Activated CD4-positive, alpha-beta T cell treated with anti-CD3 and anti-CD28 coated beads, Interleukin-10, Interleukin-2, amounts not matched to agents 100 ng/mL and 50 ng/mL, durations not matched to agents 16 hours and 8 hours (primary cell): Measurements from ENCODE around the gene DNAJB13.

Source experiments
- DNase-seq: peaks from one replicate; pipeline ENCODE4 v3.0.0-alpha.2; 2020

DNAJB13 gene

GRCh38 chr11:73956876-73957653 is 6.2 kb downstream of the DNAJB13 start:
- DNase-seq = no peak

GRCh38 chr11:73957654-73958361 is 7.0 kb downstream of the DNAJB13 start:
- DNase-seq = no peak

- DNase-seq = no peak
These were observed 7.8 kb downstream of the DNAJB13 start for GRCh38 chr11:73958521-73959141.

GRCh38 chr11:73961321-73961720 is 10.5 kb downstream of the DNAJB13 start:
- no peak for DNase-seq

GRCh38 chr11:73962101-73962705 is 11.4 kb downstream of the DNAJB13 start:
- no peak for DNase-seq

GRCh38 chr11:73963861-73964260 is 13.0 kb downstream of the DNAJB13 start:
- DNase-seq = no peak

GRCh38 chr11:73965076-73965763 is 14.4 kb downstream of the DNAJB13 start:
- DNase-seq = no peak

GRCh38 chr11:73965764-73966121 is 14.9 kb downstream of the DNAJB13 start:
- DNase-seq = no peak

- no peak for DNase-seq
These were observed 17.6 kb downstream of the DNAJB13 start for GRCh38 chr11:73968356-73968966.

- no peak for DNase-seq
These were observed 18.3 kb downstream of the DNAJB13 start for GRCh38 chr11:73969091-73969490.

- DNase-seq = no peak
These were observed 19.4 kb downstream of the DNAJB13 start for GRCh38 chr11:73969991-73970800.

- no peak for DNase-seq
These were observed 20.4 kb downstream of the DNAJB13 start for GRCh38 chr11:73971175-73971719.

GRCh38 chr11:73972187-73972586 is 21.4 kb downstream of the DNAJB13 start:
- DNase-seq = no peak

- DNase-seq = no peak
These were observed 22.0 kb downstream of the DNAJB13 start for GRCh38 chr11:73972620-73973449.

- no peak for DNase-seq
These were observed 24.0 kb downstream of the DNAJB13 start for GRCh38 chr11:73974604-73975478.

GRCh38 chr11:73975479-73975757 is 24.6 kb downstream of the DNAJB13 start:
- DNase-seq = no peak

- no peak for DNase-seq
These were observed 25.8 kb downstream of the DNAJB13 start for GRCh38 chr11:73976451-73977151.

GRCh38 chr11:73977856-73978519 is 27.2 kb downstream of the DNAJB13 start:
- no peak for DNase-seq
